Liver (tissue), 9 donors: ENCODE results near the gene CACNA1C. TPM values are rescaled to one million over a fixed set of nuclear protein-coding genes. Genes with fewer than 3 reads are reported as not detected.

Experiments used
- DNase-seq: peaks from one replicate; pipeline ENCODE4 v3.0.0-alpha.2; 2017; ENCODE audit warnings: low spot score
- H3K27ac ChIP-seq, 2 donors: one replicate each; pipeline ENCODE4 v1.7.0; 2013; ENCODE audit warnings: inconsistent platforms in 2 of 2, low read length in 2 of 2, control low read depth in 1 of 2, low read depth in 1 of 2, mild to moderate bottlenecking in 1 of 2
- H3K27me3 ChIP-seq, 4 donors: one replicate each; pipeline versions ENCODE4 v1.6.1 to v1.7.0; 2013; ENCODE audit warnings: low read length in 3 of 4, inconsistent platforms in 1 of 4, mild to moderate bottlenecking in 1 of 4, moderate library complexity in 1 of 4; ENCODE audit not compliant: control insufficient read depth in 4 of 4, insufficient read depth in 4 of 4
- H3K36me3 ChIP-seq, 4 donors: one replicate each; pipeline versions ENCODE4 v1.6.1 to v1.7.0; 2013; ENCODE audit warnings: low read length in 3 of 4, mild to moderate bottlenecking in 3 of 4, low read depth in 1 of 4, moderate library complexity in 1 of 4; ENCODE audit not compliant: control insufficient read depth in 4 of 4, insufficient read depth in 3 of 4
- H3K4me1 ChIP-seq, 4 donors: one replicate each; pipeline versions ENCODE4 v1.6.1 to v1.7.0; 2013; ENCODE audit warnings: low read length in 3 of 4, mild to moderate bottlenecking in 3 of 4, moderate library complexity in 1 of 4; ENCODE audit not compliant: control insufficient read depth in 4 of 4, insufficient read depth in 4 of 4
- H3K4me3 ChIP-seq, 3 donors: one replicate each; pipeline versions ENCODE4 v1.6.1 to v1.7.0; 2013; ENCODE audit warnings: low read length in 3 of 3, control low read depth in 1 of 3, low read depth in 1 of 3, mild to moderate bottlenecking in 1 of 3
- H3K9ac ChIP-seq, 2 donors: one replicate each; pipeline ENCODE4 v1.7.0; 2013; ENCODE audit warnings: low read length in 2 of 2, mild to moderate bottlenecking in 2 of 2, moderate library complexity in 2 of 2, control low read depth in 1 of 2, low read depth in 1 of 2
- H3K9me3 ChIP-seq, 4 donors: one replicate each; pipeline versions ENCODE4 v1.6.1 to v1.7.0; 2013; ENCODE audit warnings: low read length in 3 of 4; ENCODE audit not compliant: control insufficient read depth in 4 of 4
- ATF3 ChIP-seq: IDR thresholded peaks from 2 replicates; pipeline ENCODE4 v1.6.1; 2016; ENCODE audit warnings: antibody characterized with exemption
- CTCF ChIP-seq: fragments of 150-350 bp; IDR thresholded peaks from 2 replicates; pipeline ENCODE4 v1.5.1; 2017; ENCODE audit warnings: improper control_type of control experiment, low read depth, low read length; ENCODE audit not compliant: missing input control
- EGR1 ChIP-seq, 2 donors: IDR thresholded peaks; 2 replicates each; pipeline ENCODE4 v1.6.1; 2016 to 2018; ENCODE audit warnings: antibody characterized with exemption in 2 of 2, low read depth in 2 of 2
- FOXA1 ChIP-seq: IDR thresholded peaks from 2 replicates; pipeline ENCODE4 v1.6.1; 2016; ENCODE audit warnings: antibody characterized with exemption
- FOXA2 ChIP-seq: IDR thresholded peaks from 2 replicates; pipeline ENCODE4 v1.6.1; 2016; ENCODE audit warnings: antibody characterized with exemption
- GABPA ChIP-seq, 2 donors: IDR thresholded peaks in 1 of 2; conservative IDR thresholded peaks in 1 of 2; 2 replicates each; pipeline ENCODE4 v1.6.1; 2016; ENCODE audit warnings: antibody characterized with exemption in 2 of 2, mild to moderate bottlenecking in 1 of 2, moderate library complexity in 1 of 2
- HNF4A ChIP-seq, 2 donors: conservative IDR thresholded peaks; 2 replicates each; pipeline ENCODE4 v1.6.1; 2016; ENCODE audit warnings: antibody characterized with exemption in 2 of 2, mild to moderate bottlenecking in 2 of 2
- JUND ChIP-seq, 2 donors: IDR thresholded peaks; 2 replicates each; pipeline ENCODE4 v1.6.1; 2016; ENCODE audit warnings: antibody characterized with exemption in 2 of 2
- MAX ChIP-seq: IDR thresholded peaks from 2 replicates; pipeline ENCODE4 v1.6.1; 2016; ENCODE audit warnings: antibody characterized with exemption
- NR2F2 ChIP-seq: IDR thresholded peaks from 2 replicates; pipeline ENCODE4 v1.6.1; 2016; ENCODE audit warnings: antibody characterized with exemption
- RAD21 ChIP-seq, 2 donors: IDR thresholded peaks; 2 replicates each; pipeline ENCODE4 v1.6.1; 2016; ENCODE audit warnings: antibody characterized with exemption in 2 of 2, mild to moderate bottlenecking in 2 of 2
- REST ChIP-seq: IDR thresholded peaks from 2 replicates; pipeline ENCODE4 v1.6.1; 2016; ENCODE audit warnings: antibody characterized with exemption, mild to moderate bottlenecking
- RXRA ChIP-seq, 2 donors: IDR thresholded peaks; 2 replicates each; pipeline ENCODE4 v1.6.1; 2017 to 2018; ENCODE audit warnings: antibody characterized with exemption in 2 of 2, mild to moderate bottlenecking in 1 of 2
- SP1 ChIP-seq: IDR thresholded peaks from 2 replicates; pipeline ENCODE4 v1.6.1; 2018; ENCODE audit warnings: antibody characterized with exemption, mild to moderate bottlenecking
- TAF1 ChIP-seq: conservative IDR thresholded peaks from 2 replicates; pipeline ENCODE4 v1.6.1; 2016; ENCODE audit warnings: antibody characterized with exemption, mild to moderate bottlenecking
- YY1 ChIP-seq: IDR thresholded peaks from 2 replicates; pipeline ENCODE4 v1.6.1; 2016; ENCODE audit warnings: antibody characterized with exemption, mild to moderate bottlenecking
- ZBTB33 ChIP-seq: IDR thresholded peaks from 2 replicates; pipeline ENCODE4 v1.6.1; 2016; ENCODE audit warnings: antibody characterized with exemption
- WGBS: extraction: QIAGEN DNeasy Blood & Tissue Kit; methylation state at CpG from one replicate; pipeline ENCODE4 v1.1.7; 2013; 5-methylcytosine and 5-hydroxymethylcytosine counted together
- polyA plus RNA-seq, 2 donors: library from polyadenylated mRNA; stranded (reverse) in 1 of 2; unstranded in 1 of 2; fragments of 200-250 nt in 1 of 2; fragments of >200 nt in 1 of 2; fragmentation: Nextera tagmentation in 1 of 2; extraction: Ambion mirVana in 1 of 2; gene quantifications; one replicate each; pipeline versions ENCODE4 v1.2.1 to v1.2.3, GENCODE V29; 2013 to 2015
- total RNA-seq, 2 donors: library from RNA; depleted of rRNA; stranded (reverse); fragments of >200 nt; gene quantifications; one replicate each; pipeline ENCODE4 v1.2.3, GENCODE V29; 2014
- donor health status: healthy.
- donor health status: healthy.
- donor health status: healthy.
- donor health status: healthy.
- donor health status: healthy.

The CACNA1C gene
- total and polyA plus RNA-seq, 4 donors: 0.23 to 1.9 (median 0.41) TPM

- DNase-seq: no peak
- no peak overlapping the region for H3K27ac ChIP-seq
- WGBS: 79% methylated on average over 5 of the region's 5 CpGs
These were observed 485.2 kb downstream of the CACNA1C start for GRCh38 chr12:2537868-2538541.

GRCh38 chr12:2539938-2540337 is 487.2 kb downstream of the CACNA1C start:
- Histone ChIP-seq H3K36me3 (no peaks in the 10 kb centered on the region), H3K9me3 (no peaks in the 10 kb centered on the region), H3K4me1 (no peaks in the 10 kb centered on the region), H3K27ac (no peak overlapping the region), H3K9ac (no peak overlapping the region), H3K4me3 (no peak overlapping the region), H3K27me3 (no peaks in the 10 kb centered on the region)
- 78% methylated on average over 8 of the region's 8 CpGs for WGBS
- DNase-seq: no peak
- TF ChIP-seq EGR1 (IDR thresholded peaks at IDR 0.05; ENCODE audit: low read depth in 2 of 2) (no peak), CTCF (no peak), ZBTB33 (no peak), TAF1 (no peak), NR2F2 (no peak), FOXA2 (no peak), HNF4A (conservative IDR thresholded peaks at IDR 0.05) (no peak), ATF3 (no peak), FOXA1 (no peak)

More at GRCh38 chr12:2537868-2538541, 485.2 kb downstream of the CACNA1C start:
- Histone ChIP-seq H3K4me3 (no peak overlapping the region), H3K36me3 (no peaks in the 10 kb centered on the region), H3K27me3 (no peaks in the 10 kb centered on the region), H3K9me3 (no peaks in the 10 kb centered on the region), H3K4me1 (no peaks in the 10 kb centered on the region), H3K9ac (no peak overlapping the region)
- no peak for TF ChIP-seq SP1
- TF ChIP-seq NR2F2: peak; percentile 26

GRCh38 chr12:2540535-2540941 is 487.8 kb downstream of the CACNA1C start:
- 50% methylated on average over 13 of the region's 13 CpGs for WGBS
- Histone ChIP-seq H3K9me3 (no peaks in the 10 kb centered on the region), H3K4me1 (no peaks in the 10 kb centered on the region), H3K27me3 (no peaks in the 10 kb centered on the region), H3K9ac (no peak overlapping the region), H3K4me3 (no peak overlapping the region), H3K36me3 (no peaks in the 10 kb centered on the region), H3K27ac (no peak overlapping the region)
- DNase-seq: peak; percentile 35
- TF ChIP-seq YY1: no peak
- no peak for TF ChIP-seq GABPA (IDR thresholded peaks at IDR 0.05 in 1 of 2, conservative IDR thresholded peaks at IDR 0.05 in 1 of 2)
- no peak for TF ChIP-seq RAD21 (IDR thresholded peaks at IDR 0.05)
- TF ChIP-seq JUND (IDR thresholded peaks at IDR 0.05): no peak
- TF ChIP-seq MAX: no peak
- TF ChIP-seq REST: no peak
- TF ChIP-seq RXRA (IDR thresholded peaks at IDR 0.05): no peak
- no peak for TF ChIP-seq ZBTB33
